K562 treated with DMSO at 1 percent for 4 hours (cell line): ENCODE results near the gene NANS. TPM values are rescaled to one million over a fixed set of nuclear protein-coding genes. Genes with fewer than 3 reads are reported as not detected.

Source experiments
- total RNA-seq: library from RNA; unstranded; fragments of 300-600 nt; gene quantifications from 2 replicates; pipeline ENCODE4 v1.2.3, GENCODE V29; 2022; ENCODE audit not compliant: insufficient read depth

NANS gene, protein sequence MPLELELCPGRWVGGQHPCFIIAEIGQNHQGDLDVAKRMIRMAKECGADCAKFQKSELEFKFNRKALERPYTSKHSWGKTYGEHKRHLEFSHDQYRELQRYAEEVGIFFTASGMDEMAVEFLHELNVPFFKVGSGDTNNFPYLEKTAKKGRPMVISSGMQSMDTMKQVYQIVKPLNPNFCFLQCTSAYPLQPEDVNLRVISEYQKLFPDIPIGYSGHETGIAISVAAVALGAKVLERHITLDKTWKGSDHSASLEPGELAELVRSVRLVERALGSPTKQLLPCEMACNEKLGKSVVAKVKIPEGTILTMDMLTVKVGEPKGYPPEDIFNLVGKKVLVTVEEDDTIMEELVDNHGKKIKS
- total RNA-seq = 251 and 260 TPM in 2 replicates

DNA sequence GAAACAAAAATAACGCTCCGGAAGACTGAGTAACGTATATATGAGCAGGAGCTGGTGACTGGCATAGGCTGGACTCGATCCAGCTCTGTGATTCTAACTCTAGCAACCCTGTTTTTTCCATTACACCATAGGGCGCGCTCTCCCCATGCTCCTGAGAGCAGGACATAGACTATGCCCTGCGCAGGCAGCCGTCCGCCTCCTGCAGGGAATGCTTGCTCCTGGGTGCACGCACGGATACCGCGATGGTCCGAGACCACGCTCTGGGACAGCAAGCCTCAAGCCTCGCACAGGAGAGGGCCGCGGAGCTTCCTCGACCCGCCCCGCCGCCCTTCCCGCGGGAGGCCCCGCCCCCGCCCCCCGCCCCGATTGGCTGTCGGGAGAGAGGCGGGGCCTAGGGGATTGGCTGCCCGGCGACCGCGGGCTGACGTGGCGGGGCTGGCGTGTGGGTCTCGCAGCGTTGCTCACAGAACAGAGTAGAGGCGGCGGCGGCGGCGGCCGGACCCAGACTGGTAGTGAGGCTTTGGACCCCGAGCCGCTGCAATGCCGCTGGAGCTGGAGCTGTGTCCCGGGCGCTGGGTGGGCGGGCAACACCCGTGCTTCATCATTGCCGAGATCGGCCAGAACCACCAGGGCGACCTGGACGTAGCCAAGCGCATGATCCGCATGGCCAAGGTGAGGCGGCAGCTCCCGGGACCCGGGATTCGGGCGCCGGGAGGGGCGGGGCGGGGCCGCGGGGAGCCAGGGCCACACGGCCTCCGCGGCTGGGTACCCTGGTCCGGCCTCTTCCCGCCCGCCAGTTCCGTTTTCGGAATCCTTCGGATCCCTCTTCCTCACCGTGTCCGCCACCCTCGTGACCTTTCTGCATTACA, at the start of gene NANS:
Gene NANS (plus strand): TSS at position 464 of the 869 bp plus-strand sequence. CDS start 77 bp downstream, at position 541.

DNA sequence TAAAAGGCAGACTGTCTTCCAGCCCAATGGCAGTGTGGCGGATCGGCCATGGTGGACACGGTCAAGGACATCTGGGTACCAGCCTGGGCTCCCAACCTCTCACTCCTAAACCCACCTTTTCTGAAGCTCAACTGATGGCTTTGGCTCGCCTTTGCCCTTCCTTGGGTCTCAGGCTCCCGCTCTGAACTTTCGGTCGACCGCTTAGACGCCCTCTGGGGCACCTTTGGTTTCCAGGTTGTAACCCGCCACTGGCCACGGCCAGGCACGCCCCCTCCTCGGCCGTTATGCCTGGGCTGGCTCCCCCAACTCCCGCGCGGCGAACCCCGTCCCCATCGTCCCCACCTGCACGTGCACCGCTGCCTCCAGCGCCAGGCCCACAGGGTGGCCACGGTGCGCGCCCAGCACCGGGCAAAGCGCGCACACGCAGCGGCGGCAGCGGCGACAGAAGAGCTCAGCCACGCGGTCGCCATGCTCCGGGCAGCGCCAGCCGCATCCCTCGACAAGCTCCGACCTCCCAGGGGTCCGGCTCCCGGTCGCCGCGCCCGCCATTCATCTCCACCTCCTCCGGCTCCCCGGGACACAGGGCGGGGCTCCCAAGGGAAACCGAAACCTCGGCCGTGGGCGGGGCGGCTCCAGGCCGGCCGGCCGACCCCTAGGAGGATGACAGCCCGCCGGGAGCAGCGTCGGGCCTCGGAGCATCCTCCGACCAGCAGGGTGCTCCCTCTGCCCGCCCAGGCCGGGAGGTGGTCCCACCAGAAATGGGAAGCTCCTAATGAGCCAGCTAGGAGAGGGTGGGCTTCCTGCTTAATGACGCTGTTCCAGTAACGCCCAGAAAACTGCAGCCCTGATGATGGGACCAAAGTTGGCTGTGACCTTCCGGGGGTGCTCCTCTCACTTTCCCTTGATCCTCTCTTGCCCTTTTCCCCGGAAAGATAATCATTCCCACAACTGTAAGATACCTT, 62.4 kb downstream of the NANS start, which contains the start of gene TRIM14:
Gene TRIM14 (minus strand): TSS at position 583 of the 962 bp plus-strand sequence. CDS start 34 bp downstream, at position 549.

Other genes starting within 250 kb of the NANS start
- not detected in 2 replicates for gene FOXE1, start 203.5 kb upstream of the NANS start, total RNA-seq
- 4.7 and 8.6 TPM in 2 replicates for gene TRMO, start 134.2 kb upstream of the NANS start, total RNA-seq
- gene HEMGN, start 118.6 kb upstream of the NANS start, total RNA-seq = 6.6 and 7.4 TPM in 2 replicates
- 348 and 405 TPM in 2 replicates for gene ANP32B, start 73.4 kb upstream of the NANS start, total RNA-seq
- 12.1 and 14.7 TPM in 2 replicates for gene TRIM14, start 62.5 kb downstream of the NANS start, total RNA-seq
- 10.4 and 12.6 TPM in 2 replicates for gene CORO2A, start 135.9 kb downstream of the NANS start, total RNA-seq
- 5.7 and 8.3 TPM in 2 replicates for gene TBC1D2, start 198.9 kb downstream of the NANS start, total RNA-seq